NK-92 (cell line): ENCODE data around the gene SPACA9.

Experiments
- DNase-seq: peaks from one replicate; lab custom pipeline; 2025; ENCODE audit not compliant: unreplicated experiment; lab: John Stamatoyannopoulos, UW

Gene SPACA9

DNA sequence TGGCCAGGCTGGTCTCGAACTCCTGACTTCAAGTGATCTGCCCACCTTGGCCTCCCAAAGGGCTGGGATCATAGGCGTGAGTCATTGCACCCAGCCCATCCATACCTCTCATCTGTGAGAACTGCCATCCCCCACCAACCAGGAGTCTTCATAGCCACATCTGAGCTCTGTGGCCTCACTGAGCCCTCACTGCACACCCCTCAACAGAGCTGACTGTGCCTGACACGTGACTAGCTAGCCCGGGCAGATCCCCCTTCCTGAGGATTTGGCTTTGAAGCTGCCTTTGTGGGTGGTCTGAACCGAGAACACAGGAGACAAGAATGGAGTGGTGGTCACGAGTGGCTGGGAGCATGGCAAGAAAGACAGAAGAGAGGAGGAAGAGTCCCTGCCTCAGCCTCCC lies 16.2 kb upstream of the SPACA9 start:
- no peak for DNase-seq

DNA sequence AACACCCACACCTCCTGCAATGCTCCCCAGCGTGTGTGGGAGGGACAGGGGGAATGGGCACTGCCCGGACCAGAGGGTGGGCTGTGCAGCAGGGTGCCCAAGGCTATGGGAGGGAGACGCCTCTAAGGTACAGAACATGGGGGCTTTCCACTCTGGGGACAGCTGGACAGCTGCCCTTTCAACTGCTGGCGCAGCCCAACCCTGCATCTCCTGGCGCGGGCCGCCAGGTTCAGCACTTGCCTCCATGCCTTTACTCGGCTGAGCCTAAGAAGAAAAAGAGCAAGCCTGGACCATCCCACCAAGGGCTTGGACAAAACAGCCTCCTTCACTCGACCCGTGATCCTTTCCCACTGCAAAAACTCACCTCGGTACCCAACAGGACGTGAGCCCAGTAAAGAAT lies 15.6 kb upstream of the SPACA9 start:
- no peak for DNase-seq

DNA sequence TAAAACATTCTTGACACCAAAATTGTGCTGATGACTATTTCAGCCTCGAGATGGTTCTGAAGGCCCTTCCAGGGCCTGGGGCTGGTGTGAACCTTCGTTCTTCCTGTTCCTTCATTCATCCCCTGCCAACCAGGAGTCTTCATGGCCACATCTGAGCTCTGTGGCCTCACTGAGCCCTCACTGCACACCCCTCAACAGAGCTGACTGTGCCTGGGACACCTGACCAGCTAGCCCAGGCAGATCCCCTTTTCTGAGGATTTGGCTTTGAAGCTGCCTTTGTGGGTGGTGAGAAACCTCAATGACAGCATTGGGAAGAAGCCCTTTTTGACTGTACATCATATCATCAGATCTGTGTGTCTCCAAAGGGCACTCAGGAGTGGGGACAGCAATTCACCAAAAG lies 14.4 kb upstream of the SPACA9 start:
- DNase-seq: no peak

DNA sequence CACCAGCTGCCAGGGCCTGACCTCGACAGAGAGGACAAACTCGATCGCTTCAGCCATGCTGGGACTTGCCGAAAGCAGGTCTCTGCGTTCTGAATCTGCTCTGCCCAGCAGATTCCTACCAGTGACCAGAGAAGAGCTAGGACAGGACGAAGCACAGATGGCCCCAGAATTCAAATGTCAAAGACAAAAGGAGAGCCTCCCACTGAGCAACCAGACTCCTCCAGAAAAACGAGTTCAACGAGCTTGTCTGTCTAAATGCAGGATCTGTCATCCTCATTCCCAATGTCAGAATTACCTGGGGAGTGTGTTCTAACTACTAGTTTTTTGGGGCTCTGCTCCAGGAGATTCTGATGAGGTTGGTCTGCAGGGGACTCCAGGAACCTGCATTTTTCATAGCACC lies 14.0 kb upstream of the SPACA9 start:
- no peak for DNase-seq

DNA sequence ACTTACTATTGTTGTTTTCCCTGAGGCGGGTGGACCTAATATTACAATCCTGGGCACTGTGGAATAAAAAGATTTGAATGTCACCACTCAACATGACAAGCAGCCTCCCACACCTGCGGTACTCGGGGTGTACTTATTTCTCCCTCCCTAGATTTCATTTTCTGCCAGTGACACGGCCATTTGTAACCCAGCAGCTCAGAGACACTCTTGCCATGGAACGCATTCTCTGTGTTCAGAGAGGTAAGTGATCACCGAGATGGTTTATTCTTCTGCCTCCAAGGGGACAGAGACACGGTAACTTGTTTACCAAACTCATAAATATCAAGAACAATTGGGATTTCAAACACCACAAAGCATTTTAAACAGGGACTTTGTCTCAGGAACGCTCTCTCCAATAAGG lies 11.8 kb upstream of the SPACA9 start:
- DNase-seq: no peak

DNA sequence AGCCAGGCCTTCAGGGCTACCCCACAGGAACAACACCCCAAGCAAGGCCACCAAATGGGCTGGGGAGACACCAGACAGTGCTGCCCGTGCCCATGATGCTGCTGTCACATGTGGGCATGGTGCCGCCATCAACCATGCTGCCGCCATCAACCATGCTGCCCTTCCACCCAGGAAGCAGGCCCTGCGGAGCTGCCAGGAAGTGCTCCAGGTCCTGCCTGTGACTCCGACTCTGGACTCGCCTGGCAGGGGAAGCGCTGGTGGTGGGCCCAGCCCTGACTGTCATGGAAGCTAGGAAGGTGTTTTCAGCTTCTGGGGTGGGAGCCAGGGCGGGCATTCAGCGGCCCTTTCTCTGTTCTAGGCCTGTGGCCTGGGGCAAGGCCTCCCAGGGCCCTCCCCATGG lies 9.4 kb upstream of the SPACA9 start:
- DNase-seq: no peak

DNA sequence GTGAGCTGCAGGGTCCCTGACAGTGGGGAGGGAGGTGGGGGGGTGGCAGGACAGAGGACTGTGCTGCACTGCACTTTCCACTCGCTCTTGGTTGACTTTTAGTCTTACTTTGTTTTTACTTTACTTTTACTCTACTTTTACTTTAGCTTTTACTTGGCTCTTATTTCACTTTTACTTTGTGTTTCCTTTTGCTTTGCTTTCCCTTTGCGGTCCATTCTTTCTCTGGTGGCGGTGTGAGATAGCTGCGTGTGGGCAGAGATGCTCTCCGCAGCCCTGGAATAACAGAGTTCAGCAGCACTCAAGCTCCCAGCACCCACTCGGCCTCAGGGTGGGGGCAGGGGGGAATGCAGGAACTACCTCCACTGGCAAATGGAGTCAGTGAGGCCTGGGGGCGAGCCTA lies 5.3 kb upstream of the SPACA9 start:
- DNase-seq: no peak

DNA sequence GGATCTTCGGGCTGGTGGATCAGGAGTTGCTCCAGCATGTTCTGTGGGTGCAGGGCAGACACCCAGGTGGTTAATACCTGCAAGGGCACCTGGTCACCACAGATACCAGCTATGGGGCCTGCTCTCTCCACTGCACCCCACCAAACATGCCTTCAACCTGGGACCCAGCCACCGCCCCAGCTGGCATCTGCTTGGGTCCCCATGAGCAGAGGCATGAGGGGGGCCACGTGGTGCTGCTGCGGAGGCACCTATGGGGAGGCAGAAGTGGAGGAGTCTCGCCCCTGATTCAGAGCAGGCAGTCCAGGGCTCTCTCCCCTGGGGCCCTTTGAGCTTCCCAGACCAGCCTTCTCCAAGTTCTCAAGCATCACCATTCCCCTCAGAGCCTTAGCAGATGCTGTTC lies 3.5 kb upstream of the SPACA9 start:
- no peak for DNase-seq

DNA sequence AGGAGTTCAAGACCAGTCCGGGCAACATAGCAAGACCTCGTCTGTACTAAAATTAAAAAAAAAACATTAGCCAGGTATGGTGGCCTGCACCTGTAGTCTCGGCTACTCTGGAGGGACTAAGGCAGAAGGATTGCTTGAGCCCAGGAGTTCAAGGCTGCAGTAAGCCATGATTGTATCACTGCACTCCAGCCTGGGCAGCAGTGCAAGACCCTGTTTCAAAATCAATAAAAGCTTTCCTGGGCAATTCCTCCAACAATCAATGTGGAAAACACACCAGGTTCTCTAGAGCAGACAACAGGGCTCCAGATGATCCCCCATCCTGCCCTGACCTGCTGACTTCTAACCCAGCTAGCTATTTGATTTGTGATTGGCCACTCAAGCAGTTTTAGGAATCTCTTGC lies 1.8 kb upstream of the SPACA9 start:
- DNase-seq: no peak

DNA sequence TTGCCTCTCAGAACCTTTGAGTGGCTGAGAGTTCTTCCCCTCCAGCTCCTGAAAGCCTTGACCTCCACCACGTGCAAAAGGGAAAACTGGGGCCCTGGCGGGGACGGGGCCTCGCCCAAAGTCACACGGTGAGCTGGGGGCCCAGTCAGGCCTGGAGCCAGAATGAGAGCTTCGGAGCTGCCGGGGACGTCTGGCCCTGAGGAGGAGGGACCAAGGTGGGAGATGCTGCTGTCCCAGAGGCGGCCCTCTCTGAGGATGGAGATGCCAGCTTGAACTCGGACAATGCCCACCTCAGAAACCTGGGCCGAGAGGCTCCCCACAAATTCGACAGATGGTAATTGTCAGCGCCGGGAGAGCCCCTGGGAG lies 1.3 kb upstream of the SPACA9 start:
- DNase-seq: no peak

DNA sequence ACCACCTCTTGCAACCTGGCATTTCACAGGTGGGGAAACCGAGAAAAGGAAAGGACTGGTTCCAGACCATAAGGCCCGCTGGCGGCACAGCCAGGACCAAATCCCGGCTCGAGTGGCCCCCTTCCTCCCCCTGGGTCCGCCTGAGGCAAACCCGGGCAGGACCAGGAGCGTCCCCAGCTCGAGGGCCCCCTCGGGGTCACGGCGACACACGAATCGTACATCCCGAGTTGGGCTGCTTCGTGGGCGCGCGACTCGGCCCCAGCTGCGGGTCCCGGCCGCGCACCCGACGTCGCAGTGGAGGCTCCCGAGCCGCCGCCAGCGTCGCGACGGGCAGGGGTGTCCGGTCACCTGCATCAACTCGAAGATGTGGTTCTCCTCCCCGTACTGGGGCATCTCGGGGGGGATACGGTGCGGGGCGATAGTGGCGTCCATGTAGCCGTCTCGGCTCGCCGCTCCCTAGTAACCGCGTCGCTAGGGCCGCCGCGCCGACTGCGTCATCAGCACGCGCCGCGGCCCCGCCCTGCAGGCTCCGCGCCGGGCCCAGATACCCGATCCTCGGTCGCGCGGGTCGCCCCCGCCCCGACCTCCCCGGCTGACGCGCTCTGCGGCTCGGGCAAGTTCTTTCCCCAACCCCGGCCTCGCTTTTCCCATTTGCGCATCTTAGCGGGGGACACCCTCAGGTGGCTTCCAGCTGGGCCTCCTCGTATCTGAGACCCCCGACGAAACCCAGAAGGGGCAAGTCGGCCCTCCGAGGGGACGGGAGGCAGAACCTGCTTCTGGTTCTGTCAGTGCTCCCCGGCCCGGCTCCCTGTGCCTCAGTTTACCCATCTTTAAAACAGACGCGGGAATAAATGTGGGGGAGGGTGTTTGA lies 639 bp upstream of the SPACA9 start, which contains the start of gene AK8:
TSS of gene AK8 (minus strand) at position 461 of the 871 bp plus-strand sequence. CDS start at position 432, 29 bp downstream.
- no peak for DNase-seq

DNA sequence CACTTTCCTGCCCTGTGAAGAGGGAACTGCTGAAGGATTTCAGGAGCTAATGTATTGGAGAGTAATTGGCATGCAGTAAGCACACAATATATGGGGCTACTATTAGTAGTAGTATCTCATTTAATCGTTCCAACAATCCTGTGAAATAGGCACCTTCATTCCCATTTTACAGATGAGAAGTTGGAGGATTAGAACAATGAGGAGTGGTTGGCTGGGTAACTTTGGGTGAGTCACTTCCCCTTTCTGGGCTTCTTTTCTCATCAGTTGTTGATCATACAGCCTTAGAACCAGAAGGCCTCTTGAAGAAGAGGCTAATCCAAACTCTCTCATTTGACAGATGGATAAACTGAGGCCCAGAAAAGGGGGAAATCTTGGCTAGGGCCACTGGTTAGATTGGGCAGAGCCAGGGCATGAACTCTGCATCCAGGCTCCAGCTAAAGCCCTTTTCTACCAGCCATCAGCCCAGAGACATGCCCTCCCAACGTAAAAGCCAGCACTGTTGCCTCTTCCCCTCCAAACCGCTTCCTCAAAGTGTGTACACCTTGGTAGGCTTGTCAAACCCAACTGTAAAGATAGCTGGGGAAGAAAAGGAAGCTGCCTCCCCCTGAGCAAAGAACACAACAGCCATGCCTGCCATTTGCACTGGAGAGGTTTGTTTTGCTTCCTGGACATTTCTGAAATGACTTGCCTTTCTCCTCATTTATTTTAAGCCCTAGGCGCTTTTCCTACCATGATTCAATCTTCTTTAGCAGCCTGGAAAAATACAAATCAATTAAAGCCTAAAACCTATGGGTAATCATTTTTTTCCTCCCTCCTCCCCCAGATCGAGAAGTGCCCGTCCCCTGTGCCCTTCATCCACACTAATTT lies 992 bp downstream of the SPACA9 start:
- no peak for DNase-seq

DNA sequence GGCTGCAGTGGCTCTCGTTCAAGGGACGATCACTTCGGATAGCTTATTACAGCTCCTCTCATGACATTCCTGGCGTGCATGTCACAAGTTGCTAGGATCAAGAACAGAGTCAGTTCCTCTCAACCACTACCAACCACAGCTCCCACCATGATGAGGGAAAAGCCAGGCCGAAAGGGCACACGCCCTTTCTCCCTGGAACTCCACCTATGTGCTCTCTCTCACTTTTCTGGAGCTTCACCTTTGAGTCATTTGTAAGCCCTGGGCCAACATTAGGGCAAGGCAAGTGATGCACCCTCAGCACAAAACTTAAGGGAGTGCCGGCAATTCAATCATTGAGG lies 1.6 kb downstream of the SPACA9 start:
- DNase-seq: no peak

DNA sequence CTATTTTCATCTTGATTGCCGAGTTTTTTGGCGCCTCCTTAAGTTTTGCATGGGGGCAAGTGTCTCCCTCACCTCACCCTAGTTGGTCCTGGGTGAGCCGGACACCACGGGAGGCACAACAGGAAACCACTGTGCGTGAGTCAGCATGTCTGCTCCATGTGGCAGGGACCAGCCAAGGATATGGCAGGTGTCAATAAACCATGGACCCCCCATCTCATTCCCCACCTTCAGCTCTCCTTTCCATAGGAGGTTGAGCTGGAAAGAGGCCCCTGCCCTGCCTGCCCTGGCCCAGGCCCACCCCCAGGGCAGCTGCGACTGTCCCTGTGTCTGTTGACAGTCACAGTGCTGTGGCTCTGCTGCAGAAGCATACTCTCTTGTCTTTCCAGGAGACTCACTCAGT lies 3.1 kb downstream of the SPACA9 start:
- DNase-seq: no peak

DNA sequence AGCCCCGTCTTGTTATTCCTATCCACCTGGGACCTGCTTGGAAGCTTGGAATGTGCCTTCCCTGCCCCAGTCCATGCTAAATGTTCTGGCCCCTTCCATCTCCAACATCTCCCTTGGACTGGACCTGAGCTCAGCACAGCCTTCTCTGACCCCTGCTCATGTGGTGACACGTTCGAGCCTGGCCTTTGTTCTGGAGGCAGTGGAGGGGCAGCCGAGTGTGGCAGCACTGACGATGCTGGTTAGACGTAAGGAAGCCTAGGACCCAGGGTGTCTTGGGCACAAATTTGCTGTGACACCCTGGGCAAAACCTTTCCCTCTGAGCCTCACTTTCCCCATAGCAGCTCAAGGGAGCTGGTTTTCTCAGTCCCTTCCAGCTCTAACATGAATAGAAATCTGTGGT lies 3.9 kb downstream of the SPACA9 start:
- no peak for DNase-seq

DNA sequence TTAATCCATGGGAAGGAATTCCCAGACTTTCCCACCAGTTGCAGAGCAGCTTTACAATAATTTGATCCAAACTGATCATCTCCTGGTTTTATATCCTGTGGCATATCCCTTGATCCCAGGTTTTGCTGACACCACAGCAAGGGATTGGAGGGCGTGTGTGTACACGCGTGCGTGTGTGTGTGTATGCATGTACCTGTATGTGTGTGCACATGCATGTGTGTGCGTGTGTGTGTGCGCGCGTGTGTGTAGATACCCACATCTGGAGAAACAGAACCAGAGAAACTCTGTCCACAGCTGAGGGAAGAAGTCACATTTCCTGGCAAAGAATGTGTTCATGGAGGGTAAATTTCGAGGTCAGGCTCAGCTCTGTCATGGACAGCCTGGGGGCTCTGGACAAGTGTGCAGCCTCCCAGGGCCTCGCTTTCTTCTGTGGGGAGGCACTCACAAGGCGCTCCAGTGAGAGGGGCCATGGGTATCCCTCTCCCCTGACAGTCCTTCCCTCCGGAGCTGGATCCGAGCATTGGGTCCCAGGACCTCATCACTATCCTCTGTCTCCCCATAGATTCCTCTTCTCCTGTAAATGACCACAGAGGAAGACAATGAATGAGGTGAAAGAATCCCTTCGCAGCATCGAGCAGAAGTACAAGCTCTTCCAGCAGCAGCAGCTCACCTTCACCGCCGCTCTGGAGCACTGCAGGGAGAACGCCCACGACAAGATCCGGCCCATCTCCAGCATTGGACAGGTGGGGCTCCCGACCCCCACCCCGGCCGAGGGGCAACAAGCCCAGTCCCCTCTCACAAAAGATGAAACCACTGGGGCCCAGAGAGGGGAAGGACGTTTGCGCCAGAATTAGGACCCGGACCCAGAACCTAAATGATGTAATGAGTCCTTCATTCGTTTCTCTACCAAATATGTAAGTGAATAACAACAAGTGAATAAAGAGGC lies 4.9 kb downstream of the SPACA9 start:
- no peak for DNase-seq

DNA sequence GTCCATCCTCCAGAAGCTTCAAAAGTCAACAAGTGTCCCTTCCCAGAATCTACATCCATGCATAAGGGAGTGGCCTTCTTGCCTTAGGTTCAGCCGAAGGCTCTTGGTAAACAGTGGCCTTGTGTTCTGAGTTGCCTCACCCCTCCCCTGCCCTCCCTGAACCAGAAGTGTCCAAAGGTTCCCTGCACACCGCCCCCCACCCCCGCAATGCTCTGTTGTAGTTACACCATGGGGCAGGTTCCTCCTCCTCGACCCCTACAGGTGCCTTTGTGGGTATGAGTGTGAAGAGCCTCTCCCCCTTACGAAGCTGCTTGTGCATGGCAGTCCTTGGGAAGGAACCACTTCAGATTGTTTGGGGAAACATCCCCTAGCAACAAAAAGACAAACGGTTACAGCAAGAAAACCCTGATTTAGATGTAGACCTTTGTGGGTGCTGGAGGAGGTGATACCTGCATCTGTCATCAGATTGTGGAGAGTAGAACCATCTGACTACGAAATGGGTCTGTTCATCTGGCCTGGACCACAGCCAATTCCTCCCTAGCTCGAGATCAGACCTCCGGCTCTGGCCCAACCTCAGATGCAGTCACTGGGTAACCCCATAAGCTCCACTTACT lies 7.1 kb downstream of the SPACA9 start:
- no peak for DNase-seq

DNA sequence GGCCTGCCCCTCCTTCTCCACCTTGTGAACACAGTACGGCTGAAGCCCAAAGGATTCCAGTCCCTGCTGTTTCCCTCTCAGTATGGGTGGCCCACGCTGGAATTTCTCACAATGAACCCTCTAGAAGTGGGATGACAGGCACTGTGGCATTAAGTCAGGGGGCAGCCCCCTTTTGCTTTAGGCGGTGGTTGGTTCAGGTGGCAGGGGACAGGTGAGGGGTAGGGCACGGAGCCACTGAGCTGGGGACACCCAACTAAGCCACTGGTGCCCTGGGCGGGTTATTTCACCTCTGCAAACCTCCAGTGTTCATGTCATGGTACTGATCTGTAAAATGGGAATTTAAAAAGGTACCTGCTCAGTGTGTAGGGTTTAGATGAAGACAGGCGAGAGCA lies 7.6 kb downstream of the SPACA9 start:
- DNase-seq: no peak

DNA sequence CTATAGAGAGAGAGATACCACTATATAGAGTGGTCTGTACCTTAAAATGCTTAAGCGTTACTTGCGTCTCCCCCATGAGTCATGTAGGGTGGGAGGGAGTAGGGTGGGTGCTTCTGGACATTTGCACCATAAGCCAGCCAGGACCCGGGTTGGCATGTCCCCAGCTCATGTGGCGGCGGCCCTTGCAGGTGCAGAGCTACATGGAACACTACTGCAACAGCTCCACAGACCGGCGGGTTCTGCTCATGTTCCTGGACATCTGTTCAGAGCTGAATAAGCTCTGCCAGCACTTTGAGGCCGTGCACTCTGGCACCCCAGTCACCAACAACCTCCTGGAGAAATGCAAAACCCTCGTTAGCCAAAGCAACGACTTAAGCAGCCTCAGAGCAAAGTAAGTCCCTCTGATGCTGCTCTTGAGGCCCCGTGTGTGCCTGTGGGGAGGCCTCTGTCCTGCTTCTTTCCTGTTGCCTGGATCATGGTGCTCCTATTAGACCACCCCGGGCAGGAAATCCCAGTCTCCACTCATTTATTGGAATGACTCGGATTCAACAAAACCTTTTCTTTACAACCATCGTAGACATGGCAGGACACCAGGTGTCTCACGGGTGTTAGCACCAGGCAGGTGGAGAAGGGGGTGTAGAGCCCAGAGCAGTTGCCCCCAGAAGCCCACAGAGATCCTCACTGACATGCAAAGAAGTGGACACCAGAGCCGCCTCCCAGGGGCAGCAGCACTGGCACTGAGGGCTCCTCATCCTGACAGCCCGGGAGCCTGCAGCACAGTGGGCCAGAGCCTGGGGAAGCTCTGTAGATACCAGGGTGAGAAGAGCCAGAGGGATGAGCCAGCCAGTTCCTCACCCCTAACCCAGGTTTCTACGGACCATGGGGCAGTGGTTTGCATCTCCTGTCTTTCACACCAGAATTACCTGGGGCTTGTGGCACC lies 8.8 kb downstream of the SPACA9 start:
- no peak for DNase-seq

DNA sequence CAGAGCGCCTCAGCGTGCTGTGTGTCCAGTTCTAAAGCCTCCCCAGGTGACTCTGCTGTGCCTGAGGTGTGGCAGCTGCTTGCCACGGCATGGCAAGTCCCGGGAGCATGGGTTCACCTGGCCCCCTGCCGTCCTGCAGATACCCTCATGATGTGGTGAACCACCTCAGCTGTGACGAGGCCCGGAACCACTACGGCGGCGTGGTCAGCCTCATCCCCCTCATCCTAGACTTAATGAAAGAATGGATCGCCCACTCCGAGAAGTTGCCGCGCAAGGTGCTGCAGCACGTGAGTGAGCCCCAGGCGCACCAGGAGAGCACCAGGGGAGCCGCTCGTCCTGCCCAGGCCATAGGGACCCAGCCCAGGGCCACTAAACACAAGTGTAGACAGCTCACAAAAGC lies 9.5 kb downstream of the SPACA9 start:
- no peak for DNase-seq
